Activated B cell treated with CpG ODN at 0.5 μM for 24 hours (primary cell): ENCODE results near the gene GRIA4. TPM values are rescaled to one million over a fixed set of nuclear protein-coding genes. Genes with fewer than 3 reads are reported as not detected.

Source experiments
- ATAC-seq: fragments of 200-7000 bp; cut with Tn5 transposase; one replicate; pipeline ENCODE4 v1.10.0; 2021; ENCODE audit warnings: low read depth, mild to moderate bottlenecking, moderate library complexity
- CTCF ChIA-PET: fragments of 350-600 bp; sonication (Branson Sonifier 250); formaldehyde crosslinking; loops from one replicate; lab custom pipeline; 2021; ENCODE audit warnings: antibody characterized with exemption; lab: Charles Lee
- POLR2A ChIA-PET: fragments of 350-600 bp; sonication (Branson Sonifier 250); formaldehyde crosslinking; loops from one replicate; lab custom pipeline; 2021; ENCODE audit warnings: antibody characterized with exemption; lab: Charles Lee
- DNase-seq: peaks from one replicate; pipeline ENCODE4 v3.0.0; 2022
- H3K27ac Mint-ChIP-seq: one replicate; pipeline ENCODE4 v1.8.0; 2020; ENCODE audit warnings: mixed read lengths
- H3K27me3 Mint-ChIP-seq: one replicate; pipeline ENCODE4 v1.8.0; 2021; ENCODE audit warnings: mixed read lengths
- H3K36me3 Mint-ChIP-seq: one replicate; pipeline ENCODE4 v1.8.0; 2021; ENCODE audit warnings: low read depth, mixed read lengths
- H3K4me1 Mint-ChIP-seq: one replicate; pipeline ENCODE4 v1.8.0; 2021; ENCODE audit warnings: mixed read lengths
- H3K4me3 Mint-ChIP-seq: one replicate; pipeline ENCODE4 v1.8.0; 2020; ENCODE audit warnings: mild to moderate bottlenecking, mixed read lengths
- H3K9me3 Mint-ChIP-seq: one replicate; pipeline ENCODE4 v1.8.0; 2020; ENCODE audit warnings: mixed read lengths
- intact Hi-C: fragments of 100-400 bp; cut with micrococcal nuclease; formaldehyde crosslinking; loops from one replicate; pipeline ENCODE4 v1.15.1; 2024
- total RNA-seq: library from RNA; stranded (reverse); gene quantifications from 2 replicates; pipeline ENCODE4 v1.2.3, GENCODE V29; 2022
- TF ChIP-seq, protein P1 (sequence below): fragments of 200-600 bp; IDR thresholded peaks from one replicate; pipeline ENCODE4 v1.8.0; 2022; ENCODE audit warnings: antibody characterized with exemption, mild to moderate bottlenecking

GRIA4 gene
- total RNA-seq, 1 donor from 2014 or later = not detected

- CTCF ChIA-PET = no interaction called here
- TF ChIP-seq, protein P1, sequence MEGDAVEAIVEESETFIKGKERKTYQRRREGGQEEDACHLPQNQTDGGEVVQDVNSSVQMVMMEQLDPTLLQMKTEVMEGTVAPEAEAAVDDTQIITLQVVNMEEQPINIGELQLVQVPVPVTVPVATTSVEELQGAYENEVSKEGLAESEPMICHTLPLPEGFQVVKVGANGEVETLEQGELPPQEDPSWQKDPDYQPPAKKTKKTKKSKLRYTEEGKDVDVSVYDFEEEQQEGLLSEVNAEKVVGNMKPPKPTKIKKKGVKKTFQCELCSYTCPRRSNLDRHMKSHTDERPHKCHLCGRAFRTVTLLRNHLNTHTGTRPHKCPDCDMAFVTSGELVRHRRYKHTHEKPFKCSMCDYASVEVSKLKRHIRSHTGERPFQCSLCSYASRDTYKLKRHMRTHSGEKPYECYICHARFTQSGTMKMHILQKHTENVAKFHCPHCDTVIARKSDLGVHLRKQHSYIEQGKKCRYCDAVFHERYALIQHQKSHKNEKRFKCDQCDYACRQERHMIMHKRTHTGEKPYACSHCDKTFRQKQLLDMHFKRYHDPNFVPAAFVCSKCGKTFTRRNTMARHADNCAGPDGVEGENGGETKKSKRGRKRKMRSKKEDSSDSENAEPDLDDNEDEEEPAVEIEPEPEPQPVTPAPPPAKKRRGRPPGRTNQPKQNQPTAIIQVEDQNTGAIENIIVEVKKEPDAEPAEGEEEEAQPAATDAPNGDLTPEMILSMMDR = no peak
- no peaks in the 10 kb centered on the region for H3K9me3 Mint-ChIP-seq
- H3K27ac Mint-ChIP-seq = no peak overlapping the region
- no peaks in the 10 kb centered on the region for H3K4me1 Mint-ChIP-seq
- H3K27me3 Mint-ChIP-seq = no peaks in the 10 kb centered on the region
- no peaks in the 10 kb centered on the region for H3K36me3 Mint-ChIP-seq
- POLR2A ChIA-PET = no interaction called here
- no peak for DNase-seq
- no peak for ATAC-seq
- intact Hi-C loops = no loop called here
- H3K4me3 Mint-ChIP-seq = no peak overlapping the region
These were observed 229.0 kb downstream of the GRIA4 start for GRCh38 chr11:105838668-105839384.

DNA sequence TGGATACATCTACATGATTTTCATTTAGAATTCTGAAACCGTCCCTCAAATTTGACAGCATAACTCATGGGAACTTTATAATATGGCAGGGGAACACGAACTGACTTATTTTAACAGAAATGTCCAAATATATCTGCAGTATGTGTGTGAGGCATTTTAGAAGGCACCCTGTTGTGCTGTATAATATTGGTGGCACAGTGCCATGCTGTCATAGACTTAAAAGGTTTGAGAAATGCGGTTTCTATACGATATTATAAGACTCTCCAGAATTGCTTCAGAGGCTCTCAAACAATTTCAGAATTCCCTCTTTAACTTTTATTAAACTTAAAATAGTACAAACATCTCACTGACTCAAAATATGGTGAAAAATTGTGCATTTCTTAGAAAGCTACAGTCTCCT is 230.5 kb downstream of the GRIA4 start:
- no peak overlapping the region for H3K27ac Mint-ChIP-seq
- TF ChIP-seq, protein P1 = no peak
- no peaks in the 10 kb centered on the region for H3K36me3 Mint-ChIP-seq
- ChIA-PET CTCF (no interaction called here), POLR2A (no interaction called here)
- H3K4me1 Mint-ChIP-seq = no peaks in the 10 kb centered on the region
- no peak overlapping the region for H3K4me3 Mint-ChIP-seq
- DNase-seq (no peak), ATAC-seq (no peak)
- H3K27me3 Mint-ChIP-seq = no peaks in the 10 kb centered on the region
- no peaks in the 10 kb centered on the region for H3K9me3 Mint-ChIP-seq
- intact Hi-C loops = no loop called here

DNA sequence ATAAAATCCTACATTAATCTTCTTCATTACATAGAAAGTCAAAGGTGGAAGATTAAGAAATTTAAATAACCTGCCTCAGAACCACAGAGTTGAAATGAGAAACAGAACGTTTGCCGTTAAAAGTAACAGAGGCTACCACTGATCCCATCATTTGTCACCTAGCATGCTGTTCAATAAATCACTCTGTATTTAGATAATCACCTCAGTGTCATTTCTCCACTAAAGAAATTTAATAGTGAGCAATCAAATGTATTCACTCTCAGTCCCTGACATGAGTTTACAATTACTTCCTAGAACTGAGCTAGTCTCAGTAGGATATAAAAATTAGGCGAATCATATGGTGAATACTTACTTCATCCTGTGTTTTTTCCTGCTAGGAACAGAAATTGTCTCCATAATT is 242.5 kb downstream of the GRIA4 start:
- Mint-ChIP-seq H3K27ac (no peak overlapping the region), H3K36me3 (no peaks in the 10 kb centered on the region), H3K27me3 (no peaks in the 10 kb centered on the region), H3K4me1 (no peaks in the 10 kb centered on the region), H3K4me3 (no peak overlapping the region), H3K9me3 (no peaks in the 10 kb centered on the region)
- intact Hi-C loops = no loop called here
- POLR2A ChIA-PET = no interaction called here
- TF ChIP-seq, protein P1 = no peak
- no peak for ATAC-seq
- no peak for DNase-seq
- CTCF ChIA-PET = interaction anchor here (1.6 kb wide), 1 partner anchor 11 kb away, joined by 5 read pairs; no protein-coding TSS in a partner anchor

GRCh38 chr11:105854269-105854668 is 244.4 kb downstream of the GRIA4 start:
- DNase-seq (no peak), ATAC-seq (no peak)
- Mint-ChIP-seq H3K27me3 (no peaks in the 10 kb centered on the region), H3K36me3 (no peaks in the 10 kb centered on the region), H3K27ac (no peak overlapping the region), H3K4me1 (no peaks in the 10 kb centered on the region), H3K9me3 (no peaks in the 10 kb centered on the region), H3K4me3 (no peak overlapping the region)
- CTCF ChIA-PET = no interaction called here
- intact Hi-C loops = no loop called here
- TF ChIP-seq, protein P1 = no peak
- POLR2A ChIA-PET = no interaction called here

GRCh38 chr11:105856954-105857353 is 247.1 kb downstream of the GRIA4 start:
- intact Hi-C loops = no loop called here
- POLR2A ChIA-PET = no interaction called here
- DNase-seq (no peak), ATAC-seq (no peak)
- CTCF ChIA-PET = no interaction called here
- H3K4me1 Mint-ChIP-seq = no peaks in the 10 kb centered on the region
- no peaks in the 10 kb centered on the region for H3K36me3 Mint-ChIP-seq
- H3K4me3 Mint-ChIP-seq = no peak overlapping the region
- TF ChIP-seq, protein P1 = no peak
- no peaks in the 10 kb centered on the region for H3K9me3 Mint-ChIP-seq
- no peaks in the 10 kb centered on the region for H3K27me3 Mint-ChIP-seq
- H3K27ac Mint-ChIP-seq = no peak overlapping the region
